ENCODE measurements around the gene SMU1.
"Not testable (repeated sequence)": the region's sequence is repeated elsewhere in the genome, so short reads cannot be mapped to it uniquely, and the experiment has no call there.

Gene SMU1

DNA sequence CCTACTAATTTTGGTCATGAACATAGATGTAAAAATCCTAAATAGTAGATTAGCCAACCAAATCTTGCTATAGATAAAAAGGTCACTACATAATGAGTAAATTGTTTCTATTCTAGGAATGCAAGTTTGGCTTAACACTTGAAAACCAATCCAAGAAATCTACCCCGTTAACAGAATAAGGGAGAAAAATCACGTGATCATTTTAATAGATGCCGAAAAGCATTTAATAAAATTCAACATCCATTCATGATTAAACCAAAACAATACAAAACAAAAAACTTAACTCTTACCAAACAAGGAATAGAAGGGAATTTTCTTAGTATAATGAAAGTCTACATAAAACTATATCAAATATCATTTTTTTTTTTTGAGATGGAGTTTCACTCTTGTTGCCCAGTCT lies 20.7 kb upstream of the SMU1 start:
- no peaks in the 10 kb centered on the region for H3K4me1 ChIP-seq (ENCODE audit: insufficient read depth, low read length, poor library complexity, severe bottlenecking)
- H3K9ac ChIP-seq (ENCODE audit: low read depth, low read length, poor library complexity, severe bottlenecking): no peak overlapping the region

GRCh38 chr9:33092634-33093033 lies 16.2 kb upstream of the SMU1 start:
- TF ChIP-seq EZH2phosphoT487 (IDR thresholded peaks at IDR 0.05; ENCODE audit: borderline replicate concordance): no peak
- no peak overlapping the region for H3K4me3 ChIP-seq (ENCODE audit: low read length, poor library complexity, severe bottlenecking)
- H3K27me3 ChIP-seq (ENCODE audit: insufficient read depth, low read length, poor library complexity, severe bottlenecking): no peaks in the 10 kb centered on the region
- H2AFZ ChIP-seq (ENCODE audit: low read length): peak overlapping the region; percentile 4; the same call in 1 of the 2 replicates
- H3K9me3 ChIP-seq (ENCODE audit: insufficient read depth, low read depth, low read length): no peaks in the 10 kb centered on the region
- no peaks in the 10 kb centered on the region for H3K4me1 ChIP-seq (ENCODE audit: insufficient read depth, low read length, poor library complexity, severe bottlenecking)
- no peak overlapping the region for H3K4me2 ChIP-seq (ENCODE audit: low read depth, low read length, poor library complexity, severe bottlenecking)
- H4K20me1 ChIP-seq (ENCODE audit: insufficient read depth, low read length, poor library complexity, severe bottlenecking): no peaks in the 10 kb centered on the region
- H3K79me2 ChIP-seq (ENCODE audit: insufficient read depth, low read length): no peaks in the 10 kb centered on the region
- H3K36me3 ChIP-seq (ENCODE audit: insufficient read depth, low read length): no peaks in the 10 kb centered on the region
- no peak overlapping the region for H3K9ac ChIP-seq (ENCODE audit: low read depth, low read length, poor library complexity, severe bottlenecking)
- no peaks in the 10 kb centered on the region for H3K9me2 ChIP-seq (replicated peaks; ENCODE audit: low read depth, low read length)
- no peaks in the 10 kb centered on the region for H3F3A ChIP-seq (ENCODE audit: low read depth)

More for the DNA sequence above, 20.7 kb upstream of the SMU1 start:
- Histone ChIP-seq H2AFZ (ENCODE audit: low read length) (no peak overlapping the region), H3K36me3 (ENCODE audit: insufficient read depth, low read length) (no peaks in the 10 kb centered on the region), H4K20me1 (ENCODE audit: insufficient read depth, low read length, poor library complexity, severe bottlenecking) (no peaks in the 10 kb centered on the region), H3K27me3 (ENCODE audit: insufficient read depth, low read length, poor library complexity, severe bottlenecking) (no peaks in the 10 kb centered on the region), H3K9me3 (ENCODE audit: insufficient read depth, low read depth, low read length) (no peaks in the 10 kb centered on the region), H3F3A (ENCODE audit: low read depth) (no peaks in the 10 kb centered on the region), H3K4me2 (ENCODE audit: low read depth, low read length, poor library complexity, severe bottlenecking) (no peak overlapping the region), H3K9me2 (replicated peaks; ENCODE audit: low read depth, low read length) (no peaks in the 10 kb centered on the region), H3K4me3 (ENCODE audit: low read length, poor library complexity, severe bottlenecking) (no peak overlapping the region), H3K79me2 (ENCODE audit: insufficient read depth, low read length) (no peaks in the 10 kb centered on the region)
- TF ChIP-seq CTCF (conservative IDR thresholded peaks at IDR 0.05; ENCODE audit: low read length): no peak
- no peak for TF ChIP-seq EZH2phosphoT487 (IDR thresholded peaks at IDR 0.05; ENCODE audit: borderline replicate concordance)

- H3K79me2 ChIP-seq (ENCODE audit: insufficient read depth, low read length); H3K27me3 ChIP-seq (ENCODE audit: insufficient read depth, low read length, poor library complexity, severe bottlenecking); H3K4me2 ChIP-seq (ENCODE audit: low read depth, low read length, poor library complexity, severe bottlenecking); H3K9ac ChIP-seq (ENCODE audit: low read depth, low read length, poor library complexity, severe bottlenecking); H3K4me3 ChIP-seq (ENCODE audit: low read length, poor library complexity, severe bottlenecking); H2AFZ ChIP-seq (ENCODE audit: low read length); H3K9me3 ChIP-seq (ENCODE audit: insufficient read depth, low read depth, low read length); H3K36me3 ChIP-seq (ENCODE audit: insufficient read depth, low read length); H3K9me2 ChIP-seq (replicated peaks; ENCODE audit: low read depth, low read length); H4K20me1 ChIP-seq (ENCODE audit: insufficient read depth, low read length, poor library complexity, severe bottlenecking); H3F3A ChIP-seq (ENCODE audit: low read depth); H3K4me1 ChIP-seq (ENCODE audit: insufficient read depth, low read length, poor library complexity, severe bottlenecking): not testable (repeated sequence)
Measured at GRCh38 chr9:33085672-33086071, 9.2 kb upstream of the SMU1 start.

- Histone ChIP-seq H3F3A (ENCODE audit: low read depth) (no peaks in the 10 kb centered on the region), H3K36me3 (ENCODE audit: insufficient read depth, low read length) (no peaks in the 10 kb centered on the region), H3K4me3 (ENCODE audit: low read length, poor library complexity, severe bottlenecking) (no peak overlapping the region), H3K4me1 (ENCODE audit: insufficient read depth, low read length, poor library complexity, severe bottlenecking) (peaks cover 10% of the 10 kb centered on the region), H3K27me3 (ENCODE audit: insufficient read depth, low read length, poor library complexity, severe bottlenecking) (no peaks in the 10 kb centered on the region), H3K9me3 (ENCODE audit: insufficient read depth, low read depth, low read length) (no peaks in the 10 kb centered on the region), H3K4me2 (ENCODE audit: low read depth, low read length, poor library complexity, severe bottlenecking) (no peak overlapping the region), H3K79me2 (ENCODE audit: insufficient read depth, low read length) (no peaks in the 10 kb centered on the region), H4K20me1 (ENCODE audit: insufficient read depth, low read length, poor library complexity, severe bottlenecking) (no peaks in the 10 kb centered on the region), H3K9me2 (replicated peaks; ENCODE audit: low read depth, low read length) (no peaks in the 10 kb centered on the region), H2AFZ (ENCODE audit: low read length) (peak overlapping the region; percentile 83; the same call in 1 of the 2 replicates), H3K9ac (ENCODE audit: low read depth, low read length, poor library complexity, severe bottlenecking) (no peak overlapping the region)
- TF ChIP-seq CTCF (conservative IDR thresholded peaks at IDR 0.05; ENCODE audit: low read length): no peak
- TF ChIP-seq EZH2phosphoT487 (IDR thresholded peaks at IDR 0.05; ENCODE audit: borderline replicate concordance): no peak
Measured at GRCh38 chr9:33082538-33083326, 6.3 kb upstream of the SMU1 start.
